Left renal cortex interstitium (tissue), 4 donors: ENCODE measurements around the gene LAMC2. TPM values are rescaled to one million over a fixed set of nuclear protein-coding genes. Genes with fewer than 3 reads are reported as not detected.
"Not testable (repeated sequence)": the region's sequence is repeated elsewhere in the genome, so short reads cannot be mapped to it uniquely, and the experiment has no call there.

Source experiments
- DNase-seq, 4 donors: peaks; one replicate each; pipeline ENCODE4 v3.0.0-alpha.2; 2013; ENCODE audit warnings: low read depth in 4 of 4, low spot score in 2 of 4, missing footprints in 1 of 4
- polyA plus RNA-seq, 4 donors: library from polyadenylated mRNA; unstranded; fragments of 120-200 nt; gene quantifications; one replicate each; pipeline ENCODE4 v1.2.1, GENCODE V29; 2013; ENCODE audit not compliant: insufficient read length in 4 of 4

Gene LAMC2
- polyA plus RNA-seq, 4 donors, result 4.9 to 8.6 (median 5.5) TPM

- DNase-seq, result no peak
These were observed 49.4 kb downstream of the LAMC2 start for GRCh38 chr1:183235503-183235902.

DNA sequence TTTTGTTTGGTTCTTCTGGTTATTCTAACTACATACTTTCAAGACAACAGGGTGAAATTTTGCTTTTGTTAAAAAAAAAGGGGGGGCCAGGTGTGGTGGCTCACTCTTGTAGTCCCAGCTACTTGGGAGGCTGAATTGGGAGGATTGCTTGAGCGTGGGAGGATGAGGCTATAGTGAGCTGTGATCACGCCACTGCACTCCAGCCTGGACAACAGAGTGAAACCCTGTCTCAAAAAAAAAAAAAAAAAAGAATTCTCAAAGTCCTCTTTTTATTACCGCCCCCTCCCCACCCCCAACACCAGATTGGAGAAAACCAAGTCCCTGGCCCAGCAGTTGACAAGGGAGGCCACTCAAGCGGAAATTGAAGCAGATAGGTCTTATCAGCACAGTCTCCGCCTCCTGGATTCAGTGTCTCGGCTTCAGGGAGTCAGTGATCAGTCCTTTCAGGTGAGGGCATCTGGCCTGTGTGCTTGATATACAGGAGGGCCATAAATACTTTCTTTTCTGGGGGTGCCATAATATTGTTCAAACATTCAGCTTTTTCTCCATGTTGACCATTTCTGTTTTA lies 50.2 kb downstream of the LAMC2 start:
- no peak for DNase-seq

GRCh38 chr1:183237046-183237445 lies 51.0 kb downstream of the LAMC2 start:
- no peak for DNase-seq

- no peak for DNase-seq
These were observed 52.0 kb downstream of the LAMC2 start for GRCh38 chr1:183238071-183238470.

- no peak for DNase-seq
These were observed 53.2 kb downstream of the LAMC2 start for GRCh38 chr1:183239220-183239742.

DNA sequence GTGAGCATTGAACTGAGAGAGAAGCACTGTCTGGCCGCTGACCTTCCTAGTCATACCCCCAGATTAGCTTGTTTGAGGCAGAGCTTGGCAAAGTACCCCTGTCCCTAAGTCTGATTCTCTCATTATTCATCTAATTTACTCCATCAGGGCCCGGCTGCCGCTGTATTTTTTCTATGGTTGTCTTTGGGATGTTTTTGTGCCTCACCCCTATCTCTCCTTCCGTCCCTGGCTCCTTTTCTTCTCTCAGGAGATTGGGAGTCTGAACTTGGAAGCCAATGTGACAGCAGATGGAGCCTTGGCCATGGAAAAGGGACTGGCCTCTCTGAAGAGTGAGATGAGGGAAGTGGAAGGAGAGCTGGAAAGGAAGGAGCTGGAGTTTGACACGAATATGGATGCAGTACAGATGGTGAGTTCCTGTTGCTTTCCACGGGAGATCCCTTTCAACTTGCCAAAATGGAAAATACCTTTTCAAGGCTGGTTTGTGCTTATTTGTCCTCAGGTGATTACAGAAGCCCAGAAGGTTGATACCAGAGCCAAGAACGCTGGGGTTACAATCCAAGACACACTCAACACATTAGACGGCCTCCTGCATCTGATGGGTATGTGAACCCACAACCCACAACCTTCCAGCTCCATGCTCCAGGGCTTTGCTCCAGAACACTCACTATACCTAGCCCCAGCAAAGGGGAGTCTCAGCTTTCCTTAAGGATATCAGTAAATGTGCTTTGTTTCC lies 53.9 kb downstream of the LAMC2 start:
- DNase-seq, result no peak

DNA sequence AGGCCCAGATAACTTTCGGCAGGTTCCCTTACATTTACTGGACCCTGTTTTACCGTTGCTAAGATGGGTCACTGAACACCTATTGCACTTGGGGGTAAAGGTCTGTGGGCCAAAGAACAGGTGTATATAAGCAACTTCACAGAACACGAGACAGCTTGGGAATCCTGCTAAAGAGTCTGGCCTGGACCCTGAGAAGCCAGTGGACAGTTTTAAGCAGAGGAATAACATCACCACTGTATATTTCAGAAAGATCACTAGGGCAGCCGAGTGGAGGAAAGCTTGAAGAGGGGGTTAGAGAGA lies 54.4 kb downstream of the LAMC2 start:
- no peak for DNase-seq

DNA sequence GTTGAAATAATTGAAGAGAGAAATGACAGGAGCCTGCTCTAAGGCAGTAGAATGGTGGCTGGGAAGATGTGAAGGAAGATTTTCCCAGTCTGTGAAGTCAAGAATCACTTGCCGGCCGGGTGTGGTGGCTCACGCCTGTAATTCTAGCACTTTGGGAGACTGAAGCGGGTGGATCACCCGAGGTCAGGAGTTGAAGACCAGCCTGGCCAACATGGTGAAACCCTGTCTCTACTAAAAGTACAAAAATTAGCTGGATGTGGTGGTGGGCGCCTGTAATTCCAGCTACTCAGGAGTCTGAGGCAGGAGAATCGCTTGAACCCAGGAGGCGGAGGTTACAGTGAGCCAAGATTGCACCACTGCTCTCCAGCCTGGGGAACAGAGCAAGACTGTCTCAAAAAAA lies 54.8 kb downstream of the LAMC2 start:
- DNase-seq, result not testable (repeated sequence)

GRCh38 chr1:183241471-183241870 lies 55.4 kb downstream of the LAMC2 start:
- DNase-seq, result no peak

- no peak for DNase-seq
These were observed 56.5 kb downstream of the LAMC2 start for GRCh38 chr1:183242556-183242955.

DNA sequence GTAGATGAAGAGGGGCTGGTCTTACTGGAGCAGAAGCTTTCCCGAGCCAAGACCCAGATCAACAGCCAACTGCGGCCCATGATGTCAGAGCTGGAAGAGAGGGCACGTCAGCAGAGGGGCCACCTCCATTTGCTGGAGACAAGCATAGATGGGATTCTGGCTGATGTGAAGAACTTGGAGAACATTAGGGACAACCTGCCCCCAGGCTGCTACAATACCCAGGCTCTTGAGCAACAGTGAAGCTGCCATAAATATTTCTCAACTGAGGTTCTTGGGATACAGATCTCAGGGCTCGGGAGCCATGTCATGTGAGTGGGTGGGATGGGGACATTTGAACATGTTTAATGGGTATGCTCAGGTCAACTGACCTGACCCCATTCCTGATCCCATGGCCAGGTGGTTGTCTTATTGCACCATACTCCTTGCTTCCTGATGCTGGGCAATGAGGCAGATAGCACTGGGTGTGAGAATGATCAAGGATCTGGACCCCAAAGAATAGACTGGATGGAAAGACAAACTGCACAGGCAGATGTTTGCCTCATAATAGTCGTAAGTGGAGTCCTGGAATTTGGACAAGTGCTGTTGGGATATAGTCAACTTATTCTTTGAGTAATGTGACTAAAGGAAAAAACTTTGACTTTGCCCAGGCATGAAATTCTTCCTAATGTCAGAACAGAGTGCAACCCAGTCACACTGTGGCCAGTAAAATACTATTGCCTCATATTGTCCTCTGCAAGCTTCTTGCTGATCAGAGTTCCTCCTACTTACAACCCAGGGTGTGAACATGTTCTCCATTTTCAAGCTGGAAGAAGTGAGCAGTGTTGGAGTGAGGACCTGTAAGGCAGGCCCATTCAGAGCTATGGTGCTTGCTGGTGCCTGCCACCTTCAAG lies 57.3 kb downstream of the LAMC2 start:
- no peak for DNase-seq

- DNase-seq, result no peak
These were observed 58.4 kb downstream of the LAMC2 start for GRCh38 chr1:183244466-183244865.

DNA sequence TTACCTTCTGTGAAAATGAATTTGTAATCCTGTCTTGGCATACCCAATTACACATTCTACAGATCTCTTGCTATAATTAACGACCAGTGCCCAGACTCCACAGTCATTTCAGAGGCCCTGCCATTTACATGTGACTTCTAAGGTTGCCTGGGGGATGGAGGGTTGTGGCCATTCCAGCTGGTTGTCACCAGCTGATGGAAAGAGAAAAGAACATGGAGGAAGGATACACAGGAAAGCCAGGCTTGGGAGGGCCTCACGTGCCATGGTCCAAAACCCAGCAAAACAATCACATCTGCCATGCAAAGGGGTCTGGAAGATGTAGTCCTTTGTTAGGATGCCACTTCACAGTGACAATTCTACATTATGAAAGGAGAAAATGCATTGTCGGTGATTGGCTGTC lies 59.3 kb downstream of the LAMC2 start:
- DNase-seq, result no peak

GRCh38 chr1:183246436-183246835 lies 60.4 kb downstream of the LAMC2 start:
- no peak for DNase-seq

- no peak for DNase-seq
These were observed 61.0 kb downstream of the LAMC2 start for GRCh38 chr1:183247066-183247465.

DNA sequence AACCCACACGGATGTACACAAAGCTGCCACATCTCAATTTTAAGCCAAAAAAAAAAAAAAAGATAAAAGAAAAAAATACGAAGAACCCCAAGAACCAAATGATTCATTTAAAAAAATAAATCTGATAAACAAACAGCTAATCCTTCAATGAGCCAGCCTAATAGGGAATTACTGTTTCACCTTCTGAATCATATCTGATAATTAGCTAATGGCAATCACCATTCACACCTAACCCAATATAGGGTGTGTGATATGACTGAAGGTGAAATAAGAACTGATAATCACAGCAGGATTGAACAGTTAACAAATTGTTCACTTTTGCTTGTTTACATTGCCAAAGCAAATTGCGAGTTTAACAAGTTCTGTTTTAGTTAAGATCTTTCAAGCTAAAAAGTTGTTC lies 61.4 kb downstream of the LAMC2 start:
- no peak for DNase-seq

- DNase-seq, result no peak
These were observed 61.9 kb downstream of the LAMC2 start for GRCh38 chr1:183247931-183248330.

DNA sequence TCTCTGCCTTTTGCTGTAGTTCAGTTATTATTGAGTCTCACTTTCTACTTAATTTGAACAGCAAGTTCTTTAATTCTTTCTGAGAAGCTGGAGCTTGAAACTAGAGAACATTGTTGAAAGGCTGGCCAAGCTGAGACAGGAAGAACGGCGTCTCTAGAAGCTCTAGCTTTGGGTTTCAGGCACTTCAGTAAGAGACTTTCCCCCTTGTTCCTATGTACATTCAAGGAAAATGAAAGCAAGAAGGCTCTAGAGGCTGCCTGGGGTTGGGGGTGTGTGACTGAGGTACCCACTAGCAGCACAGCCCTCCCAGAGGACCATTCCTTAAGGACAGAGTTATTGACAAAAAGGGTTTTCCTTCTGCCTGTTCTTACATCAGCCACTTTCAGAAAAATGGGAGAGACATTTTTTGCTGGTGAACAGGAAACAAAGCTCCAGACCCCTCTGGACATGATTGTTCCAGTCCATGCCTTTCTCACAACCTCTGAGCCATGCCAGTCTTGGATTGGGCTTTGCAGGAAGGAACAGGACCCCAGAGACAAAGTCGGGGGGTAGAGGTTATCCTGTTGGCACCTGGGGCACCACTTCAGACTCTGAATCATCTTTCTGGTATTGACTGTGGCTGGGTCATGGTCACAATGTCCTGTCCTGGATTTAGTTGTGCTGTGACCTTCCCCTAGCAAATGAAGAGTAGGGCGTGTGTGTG lies 63.1 kb downstream of the LAMC2 start:
- no peak for DNase-seq

- DNase-seq, result no peak
These were observed 63.9 kb downstream of the LAMC2 start for GRCh38 chr1:183249941-183250452.

GRCh38 chr1:183251101-183251958 lies 65.3 kb downstream of the LAMC2 start:
- no peak for DNase-seq
